SK-N-SH (cell line): ENCODE data around the gene CLSTN2. TPM values are rescaled to one million over a fixed set of nuclear protein-coding genes. Genes with fewer than 3 reads are reported as not detected.

Source experiments
- CTCF ChIA-PET: fragments of 300-600, 350-600 bp; formaldehyde crosslinking; extraction: SDS; loops from one replicate; lab custom pipeline; 2021; lab: Yijun Ruan, JAX
- POLR2A ChIA-PET: fragments of 350-600 bp; sonication (Branson Sonifier 250); formaldehyde crosslinking; extraction: SDS; loops from one replicate; lab custom pipeline; 2020; ENCODE audit warnings: antibody characterized with exemption, inconsistent platforms; lab: Yijun Ruan, JAX
- DNase-seq: peaks from one replicate; pipeline ENCODE4 v3.0.0; 2012
- H2AFZ ChIP-seq: fragments of 200-600 bp; sonication (generic); 2 replicates; pipeline ENCODE4 v1.8.1; 2016; ENCODE audit warnings: antibody characterized with exemption, mild to moderate bottlenecking, low read depth
- H3F3A ChIP-seq: fragments of 200-600 bp; sonication (generic); replicated peaks from 2 replicates; pipeline ENCODE3; 2016; ENCODE audit warnings: antibody characterized with exemption, mild to moderate bottlenecking; ENCODE audit not compliant: insufficient read depth
- H3K27ac ChIP-seq, 2 experiments: fragments of 200-500 bp in 1 of 2; fragments of 200-600 bp in 1 of 2; sonication (Bioruptor generic) in 1 of 2; sonication (generic), shearing (Covaris generic) in 1 of 2; 2 replicates each; pipeline versions ENCODE4 v1.5.1 to v1.6.1; 2014 to 2016; ENCODE audit warnings: low read depth in 2 of 2, inconsistent platforms in 1 of 2, low read length in 1 of 2, mild to moderate bottlenecking in 1 of 2, mixed read lengths in 1 of 2
- H3K27me3 ChIP-seq: fragments of 200-600 bp; sonication (generic), shearing (Covaris generic); 2 replicates; pipeline ENCODE4 v1.6.1; 2016; ENCODE audit warnings: mixed run types; ENCODE audit not compliant: insufficient read depth
- H3K36me3 ChIP-seq, 2 experiments: fragments of 200-500 bp in 1 of 2; fragments of 200-600 bp in 1 of 2; sonication (Bioruptor generic) in 1 of 2; sonication (generic) in 1 of 2; replicated peaks in 1 of 2; 2 replicates each; pipeline versions ENCODE3 to v1.5.1; 2014 to 2016; ENCODE audit warnings: low read length in 1 of 2, mild to moderate bottlenecking in 1 of 2; ENCODE audit not compliant: insufficient read depth in 2 of 2, control insufficient read depth in 1 of 2
- H3K4me1 ChIP-seq, 2 experiments: fragments of 200-500 bp in 1 of 2; fragments of 200-600 bp in 1 of 2; sonication (Bioruptor generic) in 1 of 2; sonication (generic), shearing (Covaris generic) in 1 of 2; 2 replicates each; pipeline versions ENCODE4 v1.5.1 to v1.6.1; 2014 to 2016; ENCODE audit warnings: low read depth in 1 of 2, low read length in 1 of 2, mixed run types in 1 of 2; ENCODE audit not compliant: insufficient read depth in 2 of 2, control insufficient read depth in 1 of 2
- H3K4me2 ChIP-seq: fragments of 200-600 bp; sonication (generic), shearing (Covaris generic); 2 replicates; pipeline ENCODE4 v1.6.1; 2017; ENCODE audit warnings: mixed run types
- H3K4me3 ChIP-seq, 2 experiments: fragments of 200-500 bp in 1 of 2; fragments of 200-600 bp in 1 of 2; sonication (Bioruptor generic) in 1 of 2; sonication (generic), shearing (Covaris generic) in 1 of 2; 2 replicates each; pipeline versions ENCODE4 v1.5.1 to v1.8.1; 2014 to 2016; ENCODE audit warnings: low read depth in 2 of 2, inconsistent platforms in 1 of 2, low read length in 1 of 2, mild to moderate bottlenecking in 1 of 2, mixed read lengths in 1 of 2, moderate library complexity in 1 of 2
- H3K79me2 ChIP-seq: fragments of 200-600 bp; sonication (generic); 2 replicates; pipeline ENCODE4 v1.8.1; 2017; ENCODE audit warnings: mild to moderate bottlenecking; ENCODE audit not compliant: insufficient read depth
- H3K9ac ChIP-seq: fragments of 200-600 bp; sonication (generic); 2 replicates; pipeline ENCODE4 v1.6.1; 2017; ENCODE audit warnings: mixed run types
- H3K9me2 ChIP-seq: fragments of 200-600 bp; sonication (generic); 2 replicates; pipeline ENCODE4 v1.6.1; 2017; ENCODE audit warnings: mixed run types
- H3K9me3 ChIP-seq: fragments of 200-600 bp; sonication (generic); 2 replicates; pipeline ENCODE4 v1.6.1; 2017; ENCODE audit warnings: mixed run types, mild to moderate bottlenecking, moderate library complexity
- H4K20me1 ChIP-seq: fragments of 200-600 bp; sonication (generic); 2 replicates; pipeline ENCODE4 v1.6.1; 2017; ENCODE audit warnings: mild to moderate bottlenecking, mixed run types; ENCODE audit not compliant: insufficient read depth
- CHD2 ChIP-seq: fragments of 150-350 bp; IDR thresholded peaks from 2 replicates; pipeline ENCODE4 v1.6.1; 2018; ENCODE audit warnings: low read length; ENCODE audit not compliant: partially characterized antibody
- ELF1 ChIP-seq: IDR thresholded peaks from 2 replicates; pipeline ENCODE4 v1.4.0; 2012
- EP300 ChIP-seq, 2 experiments: IDR thresholded peaks; 2 replicates each; pipeline versions ENCODE4 v1.4.0 to v1.6.1; 2012; ENCODE audit warnings: borderline replicate concordance in 1 of 2, low read depth in 1 of 2, low read length in 1 of 2
- MXI1 ChIP-seq: IDR thresholded peaks from 2 replicates; pipeline ENCODE4 v1.6.1; 2012; ENCODE audit warnings: mild to moderate bottlenecking, low read depth, low read length, improper control_type of control experiment
- NFIC ChIP-seq: IDR thresholded peaks from 2 replicates; pipeline ENCODE4 v1.4.0; 2012; ENCODE audit warnings: borderline replicate concordance
- NRF1 ChIP-seq: IDR thresholded peaks from 2 replicates; pipeline ENCODE4 v1.6.1; 2012; ENCODE audit warnings: low read depth, mild to moderate bottlenecking, low read length
- POLR2AphosphoS5 ChIP-seq: IDR thresholded peaks from 2 replicates; pipeline ENCODE4 v1.6.1; 2012; ENCODE audit warnings: low read depth, low read length
- RAD21 ChIP-seq: IDR thresholded peaks from 2 replicates; pipeline ENCODE4 v1.6.1; 2012; ENCODE audit warnings: mild to moderate bottlenecking, low read length
- RCOR1 ChIP-seq: fragments of 150-350 bp; IDR thresholded peaks from 2 replicates; pipeline ENCODE4 v1.6.1; 2017; ENCODE audit warnings: antibody characterized with exemption, low read length
- RFX5 ChIP-seq: IDR thresholded peaks from 2 replicates; pipeline ENCODE4 v1.6.1; 2012; ENCODE audit warnings: mild to moderate bottlenecking, improper control_type of control experiment, low read length
- SIN3A ChIP-seq: IDR thresholded peaks from 2 replicates; pipeline ENCODE4 v1.6.1; 2012; ENCODE audit warnings: low read depth, mild to moderate bottlenecking, low read length, moderate library complexity, borderline replicate concordance
- TAF1 ChIP-seq: IDR thresholded peaks from 2 replicates; pipeline ENCODE4 v1.6.1; 2012; ENCODE audit warnings: low read depth, mild to moderate bottlenecking, low read length, moderate library complexity, borderline replicate concordance
- TCF12 ChIP-seq: IDR thresholded peaks from 2 replicates; pipeline ENCODE4 v1.4.0; 2012
- TEAD4 ChIP-seq: IDR thresholded peaks from 2 replicates; pipeline ENCODE4 v1.4.0; 2012; ENCODE audit warnings: mild to moderate bottlenecking, borderline replicate concordance; ENCODE audit not compliant: insufficient read depth
- WGBS: methylation state at CpG from one replicate; pipeline ENCODE4 v1.1.6; 2017; ENCODE audit warnings: low lambda C conversion rate; 5-methylcytosine and 5-hydroxymethylcytosine counted together
- polyA plus RNA-seq, 3 experiments: library from polyadenylated mRNA; depleted of rRNA; stranded (reverse); fragments of >200 nt; gene quantifications; 2 replicates each; pipeline ENCODE4 v1.2.3, GENCODE V29; 2012
- TF ChIP-seq, protein P1 (sequence below): IDR thresholded peaks from 2 replicates; pipeline ENCODE4; 2012
- TF ChIP-seq, protein P2 (sequence below): IDR thresholded peaks from 2 replicates; pipeline ENCODE4 v1.6.1; 2012; ENCODE audit warnings: mild to moderate bottlenecking, low read depth, low read length, moderate library complexity
- TF ChIP-seq, protein P3 (sequence below): IDR thresholded peaks from 2 replicates; pipeline ENCODE4 v1.4.0; 2012; ENCODE audit warnings: low read depth, borderline replicate concordance

Gene CLSTN2
- polyA plus RNA-seq, 1 of the 3 experiments (the other 2 are of a cell fraction) = 0.02 TPM

DNA sequence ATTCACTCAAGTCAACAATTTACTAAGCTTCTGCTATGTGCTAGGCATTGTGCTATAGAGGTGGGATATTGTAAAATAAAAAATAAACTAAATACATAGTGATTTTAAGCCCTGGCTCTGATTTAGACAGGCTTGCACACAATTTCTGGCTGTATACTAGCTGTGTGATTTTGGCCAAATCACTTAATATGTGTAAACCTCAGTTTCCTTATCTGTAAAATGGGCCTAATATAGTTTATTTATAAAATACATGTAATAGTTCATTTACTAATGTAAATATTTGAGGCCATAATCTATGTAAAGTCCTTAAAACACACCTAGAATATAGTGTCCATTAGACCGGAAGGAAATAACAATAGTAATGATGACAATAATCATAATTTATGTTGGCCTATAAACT lies 363.1 kb downstream of the CLSTN2 start:
- no peak for DNase-seq
- TF ChIP-seq, protein P1, sequence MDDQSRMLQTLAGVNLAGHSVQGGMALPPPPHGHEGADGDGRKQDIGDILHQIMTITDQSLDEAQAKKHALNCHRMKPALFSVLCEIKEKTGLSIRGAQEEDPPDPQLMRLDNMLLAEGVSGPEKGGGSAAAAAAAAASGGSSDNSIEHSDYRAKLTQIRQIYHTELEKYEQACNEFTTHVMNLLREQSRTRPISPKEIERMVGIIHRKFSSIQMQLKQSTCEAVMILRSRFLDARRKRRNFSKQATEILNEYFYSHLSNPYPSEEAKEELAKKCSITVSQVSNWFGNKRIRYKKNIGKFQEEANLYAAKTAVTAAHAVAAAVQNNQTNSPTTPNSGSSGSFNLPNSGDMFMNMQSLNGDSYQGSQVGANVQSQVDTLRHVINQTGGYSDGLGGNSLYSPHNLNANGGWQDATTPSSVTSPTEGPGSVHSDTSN = no peak
- TF ChIP-seq NRF1 = no peak
- TF ChIP-seq CHD2 = no peak
- TF ChIP-seq TAF1 = no peak
- TF ChIP-seq EP300 (IDR thresholded peaks at IDR 0.05; ENCODE audit: borderline replicate concordance in 1 of 2, low read depth in 1 of 2, low read length in 1 of 2) = no peak
- TF ChIP-seq RAD21 = no peak
- no peak for TF ChIP-seq ELF1
- TF ChIP-seq, protein P2, sequence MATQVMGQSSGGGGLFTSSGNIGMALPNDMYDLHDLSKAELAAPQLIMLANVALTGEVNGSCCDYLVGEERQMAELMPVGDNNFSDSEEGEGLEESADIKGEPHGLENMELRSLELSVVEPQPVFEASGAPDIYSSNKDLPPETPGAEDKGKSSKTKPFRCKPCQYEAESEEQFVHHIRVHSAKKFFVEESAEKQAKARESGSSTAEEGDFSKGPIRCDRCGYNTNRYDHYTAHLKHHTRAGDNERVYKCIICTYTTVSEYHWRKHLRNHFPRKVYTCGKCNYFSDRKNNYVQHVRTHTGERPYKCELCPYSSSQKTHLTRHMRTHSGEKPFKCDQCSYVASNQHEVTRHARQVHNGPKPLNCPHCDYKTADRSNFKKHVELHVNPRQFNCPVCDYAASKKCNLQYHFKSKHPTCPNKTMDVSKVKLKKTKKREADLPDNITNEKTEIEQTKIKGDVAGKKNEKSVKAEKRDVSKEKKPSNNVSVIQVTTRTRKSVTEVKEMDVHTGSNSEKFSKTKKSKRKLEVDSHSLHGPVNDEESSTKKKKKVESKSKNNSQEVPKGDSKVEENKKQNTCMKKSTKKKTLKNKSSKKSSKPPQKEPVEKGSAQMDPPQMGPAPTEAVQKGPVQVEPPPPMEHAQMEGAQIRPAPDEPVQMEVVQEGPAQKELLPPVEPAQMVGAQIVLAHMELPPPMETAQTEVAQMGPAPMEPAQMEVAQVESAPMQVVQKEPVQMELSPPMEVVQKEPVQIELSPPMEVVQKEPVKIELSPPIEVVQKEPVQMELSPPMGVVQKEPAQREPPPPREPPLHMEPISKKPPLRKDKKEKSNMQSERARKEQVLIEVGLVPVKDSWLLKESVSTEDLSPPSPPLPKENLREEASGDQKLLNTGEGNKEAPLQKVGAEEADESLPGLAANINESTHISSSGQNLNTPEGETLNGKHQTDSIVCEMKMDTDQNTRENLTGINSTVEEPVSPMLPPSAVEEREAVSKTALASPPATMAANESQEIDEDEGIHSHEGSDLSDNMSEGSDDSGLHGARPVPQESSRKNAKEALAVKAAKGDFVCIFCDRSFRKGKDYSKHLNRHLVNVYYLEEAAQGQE = no peak
- TF ChIP-seq RCOR1 = no peak
- TF ChIP-seq POLR2AphosphoS5 = no peak
- TF ChIP-seq TCF12 = no peak
- TF ChIP-seq MXI1 = no peak
- TF ChIP-seq SIN3A = no peak
- TF ChIP-seq, protein P3, sequence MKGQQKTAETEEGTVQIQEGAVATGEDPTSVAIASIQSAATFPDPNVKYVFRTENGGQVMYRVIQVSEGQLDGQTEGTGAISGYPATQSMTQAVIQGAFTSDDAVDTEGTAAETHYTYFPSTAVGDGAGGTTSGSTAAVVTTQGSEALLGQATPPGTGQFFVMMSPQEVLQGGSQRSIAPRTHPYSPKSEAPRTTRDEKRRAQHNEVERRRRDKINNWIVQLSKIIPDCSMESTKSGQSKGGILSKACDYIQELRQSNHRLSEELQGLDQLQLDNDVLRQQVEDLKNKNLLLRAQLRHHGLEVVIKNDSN = no peak
- no peak for TF ChIP-seq NFIC
- no peak for TF ChIP-seq TEAD4
- no peak for TF ChIP-seq RFX5
- H2AFZ ChIP-seq = no peak overlapping the region
- no peaks in the 10 kb centered on the region for H4K20me1 ChIP-seq
- H3F3A ChIP-seq = no peaks in the 10 kb centered on the region
- no peaks in the 10 kb centered on the region; a peak in 1 of 4 replicates for H3K4me1 ChIP-seq
- no peak overlapping the region for H3K9ac ChIP-seq
- POLR2A ChIA-PET = no interaction called here
- H3K79me2 ChIP-seq = no peaks in the 10 kb centered on the region
- H3K27ac ChIP-seq = no peak overlapping the region
- 92% methylated on average over 1 of the region's 1 CpG for WGBS
- no peaks in the 10 kb centered on the region for H3K9me3 ChIP-seq
- no peaks in the 10 kb centered on the region for H3K27me3 ChIP-seq
- H3K4me3 ChIP-seq = no peak overlapping the region
- CTCF ChIA-PET = interaction anchor here (0.7 kb wide), 1 partner anchor 360 kb away, joined by 4 read pairs; no protein-coding TSS in a partner anchor
- no peaks in the 10 kb centered on the region for H3K9me2 ChIP-seq
- no peaks in the 10 kb centered on the region for H3K36me3 ChIP-seq
- no peak overlapping the region for H3K4me2 ChIP-seq
